GM18526 (cell line): ENCODE measurements around the gene TESK1.

Experiments
- POLR2A ChIP-seq: IDR thresholded peaks from 3 replicates; pipeline ENCODE4 v1.6.1; 2011; ENCODE audit not compliant: insufficient read length; ENCODE audit errors: extremely low read depth

Gene TESK1

GRCh38 chr9:35636135-35636876, 31.2 kb downstream of the TESK1 start:
- no peak for TF ChIP-seq POLR2A

GRCh38 chr9:35639631-35640030, 34.6 kb downstream of the TESK1 start:
- no peak for TF ChIP-seq POLR2A

- no peak for TF ChIP-seq POLR2A
Observed at GRCh38 chr9:35643046-35643445, 38.0 kb downstream of the TESK1 start.

- TF ChIP-seq POLR2A, result no peak
Observed at GRCh38 chr9:35646153-35646532, 41.1 kb downstream of the TESK1 start.

- peak; percentile 64 for TF ChIP-seq POLR2A
Observed at GRCh38 chr9:35646533-35647265, 41.6 kb downstream of the TESK1 start.

GRCh38 chr9:35649431-35650340, 44.6 kb downstream of the TESK1 start:
- TF ChIP-seq POLR2A, result peak; percentile 45

GRCh38 chr9:35650341-35651158, 45.5 kb downstream of the TESK1 start, which contains the start of gene SIT1:
SIT1 (minus strand) TSS chr9:35650931; CDS start chr9:35650853, 78 bp downstream.
- peak; percentile 52 for TF ChIP-seq POLR2A

- TF ChIP-seq POLR2A, result no peak
Observed at GRCh38 chr9:35651956-35652828, 47.1 kb downstream of the TESK1 start.

GRCh38 chr9:35652829-35653209, 47.8 kb downstream of the TESK1 start:
- TF ChIP-seq POLR2A, result no peak

GRCh38 chr9:35653611-35654010, 48.5 kb downstream of the TESK1 start:
- TF ChIP-seq POLR2A, result no peak

GRCh38 chr9:35656348-35656747, 51.3 kb downstream of the TESK1 start:
- no peak for TF ChIP-seq POLR2A

GRCh38 chr9:35656831-35657545, 51.9 kb downstream of the TESK1 start:
- TF ChIP-seq POLR2A, result no peak

GRCh38 chr9:35657546-35658136, 52.6 kb downstream of the TESK1 start, which contains the start of gene RMRP:
RMRP (minus strand) TSS chr9:35658019.
- TF ChIP-seq POLR2A, result peak; percentile 24
